Osteocyte (in vitro differentiated cells): Measurements from ENCODE around the gene GPR83. TPM values are rescaled to one million over a fixed set of nuclear protein-coding genes. Genes with fewer than 3 reads are reported as not detected.
"Not testable (repeated sequence)": the region's sequence is repeated elsewhere in the genome, so short reads cannot be mapped to it uniquely, and the experiment has no call there.

Source experiments
- DNase-seq: peaks from one replicate; pipeline ENCODE4 v3.0.0; 2021; ENCODE audit warnings: mixed read lengths; ENCODE audit not compliant: unreplicated experiment; ENCODE audit errors: extremely low spot score
- H3K27ac Mint-ChIP-seq: one replicate; pipeline ENCODE4 v1.8.0; 2021; ENCODE audit warnings: mild to moderate bottlenecking, mixed read lengths; ENCODE audit not compliant: unreplicated experiment
- H3K27me3 Mint-ChIP-seq: one replicate; pipeline ENCODE4 v1.8.0; 2021; ENCODE audit warnings: mixed read lengths; ENCODE audit not compliant: unreplicated experiment
- H3K36me3 Mint-ChIP-seq: one replicate; pipeline ENCODE4 v1.8.0; 2021; ENCODE audit warnings: mixed read lengths; ENCODE audit not compliant: unreplicated experiment
- H3K4me1 Mint-ChIP-seq: one replicate; pipeline ENCODE4 v1.8.0; 2021; ENCODE audit warnings: mixed read lengths; ENCODE audit not compliant: unreplicated experiment
- H3K4me3 Mint-ChIP-seq: one replicate; pipeline ENCODE4 v1.8.0; 2021; ENCODE audit warnings: mild to moderate bottlenecking, moderate library complexity, mixed read lengths; ENCODE audit not compliant: unreplicated experiment
- H3K9me3 Mint-ChIP-seq: one replicate; pipeline ENCODE4 v1.8.0; 2021; ENCODE audit warnings: mixed read lengths; ENCODE audit not compliant: unreplicated experiment
- CTCF ChIP-seq: fragments of 200-600 bp; sonication (generic); IDR thresholded peaks from 2 replicates; pipeline ENCODE4 v1.5.0; 2021; ENCODE audit warnings: antibody characterized with exemption, mild to moderate bottlenecking, moderate library complexity
- total RNA-seq: library from RNA; stranded (reverse); gene quantifications from 2 replicates; pipeline ENCODE4 v1.2.1, GENCODE V29; 2021

GPR83 gene
- total RNA-seq, 1 donor from 2014 or later, result not detected

- Mint-ChIP-seq H3K27me3 (peaks cover 9% of the 10 kb centered on the region), H3K4me3 (no peak overlapping the region), H3K4me1 (no peaks in the 10 kb centered on the region), H3K36me3 (no peaks in the 10 kb centered on the region), H3K27ac (no peak overlapping the region), H3K9me3 (no peaks in the 10 kb centered on the region)
- no peak for DNase-seq
- TF ChIP-seq CTCF, result no peak
Measured at GRCh38 chr11:94376841-94377240, 24.4 kb downstream of the GPR83 start.

- DNase-seq, H3K36me3 Mint-ChIP-seq, H3K27ac Mint-ChIP-seq, H3K9me3 Mint-ChIP-seq, H3K4me3 Mint-ChIP-seq, H3K4me1 Mint-ChIP-seq: not testable (repeated sequence)
- H3K27me3 Mint-ChIP-seq, result peaks cover 18% of the 10 kb centered on the region
Measured at GRCh38 chr11:94370576-94370975, 30.6 kb downstream of the GPR83 start.

DNA sequence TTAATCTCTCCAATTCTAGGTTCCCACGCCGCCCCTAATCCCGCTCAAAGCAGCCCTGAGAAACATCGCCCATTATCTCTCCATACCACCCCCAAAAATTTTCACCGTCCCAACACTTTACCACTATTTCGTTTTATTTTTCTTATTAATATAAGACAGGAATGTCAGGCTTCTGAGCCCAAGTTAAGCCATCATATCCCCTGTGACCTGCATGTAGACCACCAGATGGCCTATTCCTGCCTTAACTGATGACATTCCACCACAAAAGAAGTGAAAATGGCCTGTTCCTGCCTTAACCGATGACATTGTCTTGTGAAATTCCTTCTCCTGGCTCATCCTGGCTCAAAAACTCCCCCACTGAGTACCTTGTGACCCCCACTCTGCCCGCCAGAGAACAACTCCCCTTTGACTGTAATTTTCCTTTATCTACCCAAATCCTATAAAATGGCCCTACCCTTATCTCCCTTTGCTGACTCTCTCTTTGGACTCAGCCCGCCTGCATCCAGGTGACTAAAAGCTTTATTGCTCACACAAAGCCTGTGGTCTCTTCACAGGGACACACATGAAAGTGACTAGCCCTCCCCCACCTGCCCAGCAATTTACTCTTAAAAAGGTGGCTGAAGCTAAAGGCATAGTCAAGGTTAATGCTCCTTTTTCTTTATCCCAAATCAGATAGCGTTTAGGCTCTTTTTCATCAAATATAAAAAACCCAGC lies 50.2 kb downstream of the GPR83 start:
- H3K9me3 Mint-ChIP-seq, H3K27ac Mint-ChIP-seq, DNase-seq, H3K27me3 Mint-ChIP-seq, H3K4me3 Mint-ChIP-seq, H3K36me3 Mint-ChIP-seq, H3K4me1 Mint-ChIP-seq: not testable (repeated sequence)

DNA sequence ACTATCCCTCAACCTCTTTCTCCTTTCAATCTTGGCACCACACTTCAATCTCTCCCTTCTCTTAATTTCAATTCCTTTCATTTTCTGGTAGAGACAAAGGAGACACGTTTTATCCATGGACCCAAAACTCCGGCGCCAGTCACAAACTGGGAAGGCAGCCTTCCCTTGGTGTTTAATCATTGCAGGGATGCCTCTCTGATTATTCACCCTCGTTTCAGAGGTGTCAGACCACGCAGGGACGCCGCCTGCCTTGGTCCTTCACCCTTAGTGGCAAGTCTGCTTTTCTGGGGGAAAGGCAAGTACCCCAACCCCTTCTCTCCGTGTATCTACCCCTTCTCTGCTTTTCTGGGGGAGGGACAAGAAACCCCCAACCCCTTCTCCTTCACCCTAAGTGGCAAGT lies 54.9 kb downstream of the GPR83 start:
- not testable (repeated sequence) for DNase-seq, H3K27me3 Mint-ChIP-seq, H3K27ac Mint-ChIP-seq, H3K4me3 Mint-ChIP-seq, H3K4me1 Mint-ChIP-seq, H3K36me3 Mint-ChIP-seq, H3K9me3 Mint-ChIP-seq

- Mint-ChIP-seq H3K4me1 (no peaks in the 10 kb centered on the region), H3K36me3 (no peaks in the 10 kb centered on the region)
- TF ChIP-seq CTCF, result no peak
Measured at GRCh38 chr11:94343495-94343894, 57.7 kb downstream of the GPR83 start.

GRCh38 chr11:94342250-94342649 lies 59.0 kb downstream of the GPR83 start:
- TF ChIP-seq CTCF, result no peak

More at GRCh38 chr11:94343495-94343894, 57.7 kb downstream of the GPR83 start:
- H3K4me3 Mint-ChIP-seq, result no peak overlapping the region
- H3K9me3 Mint-ChIP-seq, result peaks cover 3% of the 10 kb centered on the region
- no peak overlapping the region for H3K27ac Mint-ChIP-seq
- DNase-seq, result no peak
- peaks cover 6% of the 10 kb centered on the region for H3K27me3 Mint-ChIP-seq

More at GRCh38 chr11:94342250-94342649, 59.0 kb downstream of the GPR83 start:
- Mint-ChIP-seq H3K27me3 (peaks cover 6% of the 10 kb centered on the region), H3K27ac (no peak overlapping the region), H3K4me3 (no peak overlapping the region), H3K4me1 (no peaks in the 10 kb centered on the region), H3K36me3 (no peaks in the 10 kb centered on the region), H3K9me3 (peaks cover 3% of the 10 kb centered on the region)
- DNase-seq, result no peak
